Measurements from ENCODE around the gene ARRB2.
A peak's percentile ranks its signal among the peaks of the same experiment; 100 is the strongest.

ARRB2 gene

GRCh38 chr17:4738136-4739121 is 28.0 kb downstream of the ARRB2 start:
- H3K9ac ChIP-seq (ENCODE audit: low read length) = peak overlapping the region; percentile 65; the same call in 1 of the 2 replicates
- peak overlapping the region; percentile 70 for H3K4me3 ChIP-seq (ENCODE audit: low read depth, low read length, poor library complexity, severe bottlenecking)

GRCh38 chr17:4739122-4740024 is 28.9 kb downstream of the ARRB2 start, which contains the start of the genes CXCL16 and ZMYND15:
CXCL16 (minus strand) TSS chr17:4739928; CDS start chr17:4739339, 589 bp downstream.
ZMYND15 (plus strand) TSS chr17:4739833; CDS start chr17:4740549, 716 bp downstream.
- Histone ChIP-seq H4K20me1 (ENCODE audit: insufficient read depth, low read length) (no peaks in the 10 kb centered on the region), H3K9ac (ENCODE audit: low read length) (peak within 1 kb of the TSS; percentile 65), H3F3A (ENCODE audit: insufficient read depth, low read length) (no peaks in the 10 kb centered on the region), H3K27me3 (ENCODE audit: insufficient read depth, low read length) (peaks cover 9% of the 10 kb centered on the region), H3K36me3 (ENCODE audit: insufficient read depth, low read length) (no peaks in the 10 kb centered on the region), H3K4me1 (ENCODE audit: insufficient read depth, low read length, severe bottlenecking) (peaks cover 14% of the 10 kb centered on the region), H3K4me2 (ENCODE audit: low read length) (peak within 1 kb of the TSS; percentile 87), H3K79me2 (ENCODE audit: insufficient read depth, low read length) (no peaks in the 10 kb centered on the region), H3K9me2 (ENCODE audit: low read depth, low read length) (no peaks in the 10 kb centered on the region), H3K9me3 (ENCODE audit: low read length) (no peaks in the 10 kb centered on the region), H2AFZ (ENCODE audit: low read length) (no peak within 1 kb of the TSS), H3K4me3 (ENCODE audit: low read depth, low read length, poor library complexity, severe bottlenecking) (peak within 1 kb of the TSS; percentile 70), H3K27ac (ENCODE audit: low read depth, low read length, poor library complexity, severe bottlenecking) (no peak within 1 kb of the TSS)
- TF ChIP-seq CTCF (IDR thresholded peaks at IDR 0.05; ENCODE audit: low read length) (no peak), EZH2 (IDR thresholded peaks at IDR 0.05; ENCODE audit: borderline replicate concordance, low read length) (no peak)

More at GRCh38 chr17:4738136-4739121, 28.0 kb downstream of the ARRB2 start:
- Histone ChIP-seq H3K27me3 (ENCODE audit: insufficient read depth, low read length) (peaks cover 9% of the 10 kb centered on the region), H3K9me2 (ENCODE audit: low read depth, low read length) (no peaks in the 10 kb centered on the region), H3K9me3 (ENCODE audit: low read length) (no peaks in the 10 kb centered on the region), H2AFZ (ENCODE audit: low read length) (no peak overlapping the region), H3K27ac (ENCODE audit: low read depth, low read length, poor library complexity, severe bottlenecking) (no peak overlapping the region), H3K79me2 (ENCODE audit: insufficient read depth, low read length) (no peaks in the 10 kb centered on the region), H3F3A (ENCODE audit: insufficient read depth, low read length) (no peaks in the 10 kb centered on the region), H3K36me3 (ENCODE audit: insufficient read depth, low read length) (no peaks in the 10 kb centered on the region), H3K4me2 (ENCODE audit: low read length) (peak overlapping the region; percentile 87), H3K4me1 (ENCODE audit: insufficient read depth, low read length, severe bottlenecking) (peaks cover 17% of the 10 kb centered on the region), H4K20me1 (ENCODE audit: insufficient read depth, low read length) (no peaks in the 10 kb centered on the region)
- TF ChIP-seq CTCF (IDR thresholded peaks at IDR 0.05; ENCODE audit: low read length) (no peak), EZH2 (IDR thresholded peaks at IDR 0.05; ENCODE audit: borderline replicate concordance, low read length) (no peak)

- TF ChIP-seq EZH2 (IDR thresholded peaks at IDR 0.05; ENCODE audit: borderline replicate concordance, low read length) (no peak), CTCF (IDR thresholded peaks at IDR 0.05; ENCODE audit: low read length) (no peak)
- H3F3A ChIP-seq (ENCODE audit: insufficient read depth, low read length) = no peaks in the 10 kb centered on the region
- H3K79me2 ChIP-seq (ENCODE audit: insufficient read depth, low read length) = no peaks in the 10 kb centered on the region
- no peak overlapping the region for H2AFZ ChIP-seq (ENCODE audit: low read length)
- H3K9me2 ChIP-seq (ENCODE audit: low read depth, low read length) = no peaks in the 10 kb centered on the region
- H3K9ac ChIP-seq (ENCODE audit: low read length) = no peak overlapping the region; the same call in 1 of the 2 replicates
- peak overlapping the region; percentile 70 for H3K4me3 ChIP-seq (ENCODE audit: low read depth, low read length, poor library complexity, severe bottlenecking)
- no peaks in the 10 kb centered on the region for H4K20me1 ChIP-seq (ENCODE audit: insufficient read depth, low read length)
- no peak overlapping the region for H3K27ac ChIP-seq (ENCODE audit: low read depth, low read length, poor library complexity, severe bottlenecking)
- peaks cover 9% of the 10 kb centered on the region for H3K27me3 ChIP-seq (ENCODE audit: insufficient read depth, low read length)
- H3K9me3 ChIP-seq (ENCODE audit: low read length) = no peaks in the 10 kb centered on the region
- peak overlapping the region; percentile 87 for H3K4me2 ChIP-seq (ENCODE audit: low read length)
- no peaks in the 10 kb centered on the region for H3K36me3 ChIP-seq (ENCODE audit: insufficient read depth, low read length)
- peaks cover 14% of the 10 kb centered on the region for H3K4me1 ChIP-seq (ENCODE audit: insufficient read depth, low read length, severe bottlenecking)
These were observed 29.6 kb downstream of the ARRB2 start for GRCh38 chr17:4740025-4740351.

Measured in OCI-LY1 (cell line).